Sigmoid colon (tissue), 4 donors: ENCODE results near the gene PTPRD.
"Not testable (repeated sequence)": the region's sequence is repeated elsewhere in the genome, so short reads cannot be mapped to it uniquely, and the experiment has no call there.

ENCODE experiments used
- EP300 ChIP-seq, 4 donors: sonication (generic); formaldehyde crosslinking; IDR thresholded peaks; one replicate each; pipeline ENCODE4 v1.6.1; 2017; ENCODE audit warnings: antibody characterized with exemption in 4 of 4
- POLR2A ChIP-seq, 2 donors: fragments of 450-650 bp; IDR thresholded peaks; one replicate each; pipeline ENCODE4 v1.6.1; 2016; ENCODE audit warnings: antibody characterized with exemption in 2 of 2, mild to moderate bottlenecking in 2 of 2, moderate library complexity in 2 of 2
- TF ChIP-seq, protein P1 (sequence below), 4 experiments: fragments of 450-650 bp in 3 of 4; fragments of 200-600 bp in 1 of 4; IDR thresholded peaks; one replicate each; pipeline ENCODE4 v1.5.1; 2016 to 2019; ENCODE audit warnings: antibody characterized with exemption in 4 of 4, mild to moderate bottlenecking in 3 of 4, moderate library complexity in 2 of 4

DNA sequence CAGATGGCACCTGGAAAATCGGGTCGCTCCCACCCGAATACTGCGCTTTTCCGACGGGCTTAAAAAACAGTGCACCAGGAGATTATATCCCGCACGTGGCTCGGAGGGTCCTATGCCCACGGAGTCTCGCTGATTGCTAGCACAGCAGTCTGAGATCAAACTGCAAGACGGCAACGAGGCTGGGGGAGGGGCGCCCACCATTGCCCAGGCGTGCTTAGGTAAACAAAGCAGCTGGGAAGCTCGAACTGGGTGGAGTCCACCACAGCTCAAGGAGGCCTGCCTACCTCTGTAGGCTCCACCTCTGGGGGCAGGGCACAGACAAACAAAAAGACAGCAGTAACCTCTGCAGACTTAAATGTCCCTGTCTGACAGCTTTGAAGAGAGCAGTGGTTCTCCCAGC is 681.3 kb downstream of the PTPRD start:
- TF ChIP-seq, protein P1, sequence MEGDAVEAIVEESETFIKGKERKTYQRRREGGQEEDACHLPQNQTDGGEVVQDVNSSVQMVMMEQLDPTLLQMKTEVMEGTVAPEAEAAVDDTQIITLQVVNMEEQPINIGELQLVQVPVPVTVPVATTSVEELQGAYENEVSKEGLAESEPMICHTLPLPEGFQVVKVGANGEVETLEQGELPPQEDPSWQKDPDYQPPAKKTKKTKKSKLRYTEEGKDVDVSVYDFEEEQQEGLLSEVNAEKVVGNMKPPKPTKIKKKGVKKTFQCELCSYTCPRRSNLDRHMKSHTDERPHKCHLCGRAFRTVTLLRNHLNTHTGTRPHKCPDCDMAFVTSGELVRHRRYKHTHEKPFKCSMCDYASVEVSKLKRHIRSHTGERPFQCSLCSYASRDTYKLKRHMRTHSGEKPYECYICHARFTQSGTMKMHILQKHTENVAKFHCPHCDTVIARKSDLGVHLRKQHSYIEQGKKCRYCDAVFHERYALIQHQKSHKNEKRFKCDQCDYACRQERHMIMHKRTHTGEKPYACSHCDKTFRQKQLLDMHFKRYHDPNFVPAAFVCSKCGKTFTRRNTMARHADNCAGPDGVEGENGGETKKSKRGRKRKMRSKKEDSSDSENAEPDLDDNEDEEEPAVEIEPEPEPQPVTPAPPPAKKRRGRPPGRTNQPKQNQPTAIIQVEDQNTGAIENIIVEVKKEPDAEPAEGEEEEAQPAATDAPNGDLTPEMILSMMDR (IDR thresholded peaks at IDR 0.05): not testable (repeated sequence)
- not testable (repeated sequence) for TF ChIP-seq POLR2A, EP300 (IDR thresholded peaks at IDR 0.05)
